HCT116 (cell line): ENCODE results near the gene UBE2E1. TPM values are rescaled to one million over a fixed set of nuclear protein-coding genes. Genes with fewer than 3 reads are reported as not detected.

Experiments used
- ATAC-seq: fragments of 200-7000 bp; cut with Tn5 transposase; 2 replicates; pipeline ENCODE4 v1.9.1; 2020; ENCODE audit warnings: mild to moderate bottlenecking, moderate library complexity
- BruUV-seq: library from RNA; stranded (reverse); fragments of 400-500 nt; replicated peaks from 2 replicates; lab custom pipeline; 2021; lab: Mats Ljungman, UMichigan
- CTCF ChIA-PET: fragments of 300-600 bp; sonication (Branson Sonifier 250); formaldehyde crosslinking; loops from one replicate; lab custom pipeline; 2021; ENCODE audit warnings: antibody characterized with exemption; lab: Charles Lee
- POLR2A ChIA-PET: fragments of 300-600, 350-600 bp; sonication (Branson Sonifier 250); formaldehyde crosslinking; loops from one replicate; lab custom pipeline; 2021; ENCODE audit warnings: antibody characterized with exemption; lab: Charles Lee
- RAD21 ChIA-PET, 2 experiments: fragments of 300-600 bp; sonication (Branson Sonifier 250); formaldehyde crosslinking; loops; one replicate each; lab custom pipeline; 2023; ENCODE audit warnings: low total read pairs in 2 of 2; ENCODE audit not compliant: uncharacterized antibody in 2 of 2, unreplicated experiment in 2 of 2, low non-redundant PET in 1 of 2; lab: Charles Lee
- DNase-seq: peaks from one replicate; pipeline ENCODE4 v3.0.0-alpha.2; 2010; ENCODE audit warnings: low read depth, low spot score
- H2AFZ ChIP-seq: fragments of 200-600 bp; shearing (Covaris generic), sonication (generic); 2 replicates; pipeline ENCODE4 v1.6.1; 2017; ENCODE audit warnings: low read depth, mixed run types, mixed read lengths, antibody characterized with exemption, low read length; ENCODE audit not compliant: poor library complexity, severe bottlenecking
- H3K27ac ChIP-seq: 2 replicates; pipeline ENCODE4 v1.5.1; 2012; ENCODE audit warnings: low read depth, low read length
- H3K27me3 ChIP-seq: fragments of 200-600 bp; sonication (generic); 2 replicates; pipeline ENCODE4 v1.6.1; 2016; ENCODE audit warnings: mixed run types, low read length, mixed read lengths; ENCODE audit not compliant: insufficient read depth
- H3K36me3 ChIP-seq, 2 experiments: fragments of 200-500 bp in 1 of 2; fragments of 200-600 bp in 1 of 2; sonication (Bioruptor generic) in 1 of 2; sonication (generic) in 1 of 2; 2 replicates each; pipeline versions ENCODE4 v1.5.1 to v1.6.1; 2014 to 2016; ENCODE audit warnings: low read length in 2 of 2, inconsistent platforms in 1 of 2, mixed read lengths in 1 of 2, mixed run types in 1 of 2; ENCODE audit not compliant: insufficient read depth in 2 of 2, control insufficient read depth in 1 of 2
- H3K4me1 ChIP-seq, 2 experiments: fragments of 200-600 bp in 1 of 2; sonication (generic) in 1 of 2; 2 replicates each; pipeline versions ENCODE4 v1.5.1 to v1.6.1; 2012 to 2017; ENCODE audit warnings: low read length in 2 of 2, inconsistent platforms in 1 of 2, mild to moderate bottlenecking in 1 of 2, mixed read lengths in 1 of 2, mixed run types in 1 of 2, moderate library complexity in 1 of 2; ENCODE audit not compliant: insufficient read depth in 2 of 2, control insufficient read depth in 1 of 2
- H3K4me2 ChIP-seq: fragments of 200-600 bp; sonication (generic); 2 replicates; pipeline ENCODE4 v1.6.1; 2017; ENCODE audit warnings: mixed run types, low read length, mixed read lengths
- H3K4me3 ChIP-seq, 2 experiments: fragments of 200-600 bp in 1 of 2; sonication (generic) in 1 of 2; replicated peaks in 1 of 2; 2 replicates each; pipeline ENCODE4 v1.5.1; 2011 to 2016; ENCODE audit warnings: low read length in 2 of 2, control low read depth in 1 of 2, low read depth in 1 of 2, mild to moderate bottlenecking in 1 of 2, mixed read lengths in 1 of 2, mixed run types in 1 of 2
- H3K79me2 ChIP-seq: fragments of 200-600 bp; sonication (generic); 2 replicates; pipeline ENCODE4 v1.6.1; 2017; ENCODE audit warnings: mild to moderate bottlenecking, mixed run types, low read length, moderate library complexity, mixed read lengths; ENCODE audit not compliant: insufficient read depth
- H3K9ac ChIP-seq: fragments of 200-600 bp; sonication (generic); 2 replicates; pipeline ENCODE4 v1.6.1; 2016; ENCODE audit warnings: low read length, mixed read lengths
- H3K9me2 ChIP-seq: fragments of 200-600 bp; sonication (generic), shearing (Covaris generic); 2 replicates; pipeline ENCODE4 v1.6.1; 2017; ENCODE audit warnings: mixed run types, mild to moderate bottlenecking, moderate library complexity; ENCODE audit not compliant: insufficient read depth
- H3K9me3 ChIP-seq, 2 experiments: fragments of 200-500 bp in 1 of 2; fragments of 200-600 bp in 1 of 2; sonication (Bioruptor generic) in 1 of 2; sonication (generic) in 1 of 2; 2 replicates each; pipeline ENCODE4 v1.6.1; 2014 to 2017; ENCODE audit warnings: low read length in 2 of 2, mixed read lengths in 2 of 2, inconsistent platforms in 1 of 2, low read depth in 1 of 2, mild to moderate bottlenecking in 1 of 2, mixed run types in 1 of 2, moderate library complexity in 1 of 2; ENCODE audit not compliant: control insufficient read depth in 1 of 2, insufficient read depth in 1 of 2
- H4K20me1 ChIP-seq: fragments of 200-600 bp; sonication (generic), shearing (Covaris generic); 2 replicates; pipeline ENCODE4 v1.6.1; 2017; ENCODE audit warnings: mixed run types, mild to moderate bottlenecking, moderate library complexity; ENCODE audit not compliant: insufficient read depth
- CBX3 ChIP-seq: IDR thresholded peaks from 2 replicates; pipeline ENCODE4 v1.6.1; 2012; ENCODE audit warnings: low read depth
- POLR2AphosphoS5 ChIP-seq: IDR thresholded peaks from 2 replicates; pipeline ENCODE4 v1.6.1; 2011; ENCODE audit warnings: mild to moderate bottlenecking, low read depth, low read length, moderate library complexity
- RAD21 ChIP-seq: IDR thresholded peaks from 2 replicates; pipeline ENCODE4 v1.6.1; 2012; ENCODE audit warnings: low read depth, mild to moderate bottlenecking
- REST ChIP-seq: IDR thresholded peaks from 2 replicates; pipeline ENCODE4 v1.6.1; 2012; ENCODE audit warnings: low read depth
- SIN3A ChIP-seq: IDR thresholded peaks from 2 replicates; pipeline ENCODE4 v1.6.1; 2012; ENCODE audit warnings: low read depth
- TCF7L2 ChIP-seq: IDR thresholded peaks from 2 replicates; pipeline ENCODE4 v1.7.0; 2011; ENCODE audit warnings: borderline replicate concordance, inconsistent platforms; ENCODE audit not compliant: insufficient read depth, insufficient read length; ENCODE audit errors: extremely low read depth
- YY1 ChIP-seq: IDR thresholded peaks from 2 replicates; pipeline ENCODE4 v1.6.1; 2011; ENCODE audit warnings: low read length, low read depth, moderate library complexity, mild to moderate bottlenecking; ENCODE audit not compliant: insufficient replicate concordance; ENCODE audit errors: extremely low read depth
- intact Hi-C: fragments of 100-400 bp; cut with micrococcal nuclease; formaldehyde crosslinking; loops from 2 replicates; pipeline ENCODE4 v1.10.0; 2022
- total RNA-seq: library from RNA; stranded (reverse); gene quantifications from one replicate; pipeline ENCODE4 v1.2.1, GENCODE V29; 2021; ENCODE audit not compliant: unreplicated experiment
- TF ChIP-seq, protein P1 (sequence below): IDR thresholded peaks from 2 replicates; pipeline ENCODE4 v1.6.1; 2011; ENCODE audit warnings: mild to moderate bottlenecking, low read length, moderate library complexity; ENCODE audit not compliant: insufficient replicate concordance; ENCODE audit errors: extremely low read depth

UBE2E1 gene
- total RNA-seq, 1 experiment from 2014 or later: 75.1 TPM

DNA sequence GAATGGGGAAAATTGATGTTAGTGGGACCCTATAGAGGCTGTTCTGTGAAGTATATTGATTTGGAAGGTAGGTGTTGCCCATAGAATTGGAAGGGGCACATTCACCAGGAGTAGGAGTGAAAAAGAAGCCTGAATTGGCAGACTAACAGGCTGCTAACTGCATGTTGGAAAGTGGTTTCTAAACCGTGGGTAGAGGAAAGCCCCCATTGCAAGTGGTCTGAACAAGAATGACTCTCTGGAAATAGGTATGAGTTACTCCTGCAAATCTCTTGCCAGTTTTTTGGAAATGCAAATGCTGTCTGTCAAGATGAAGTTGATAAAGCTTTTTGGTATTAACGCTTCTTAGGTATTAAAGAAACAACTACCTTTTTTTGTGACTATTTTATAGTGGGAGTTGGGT, 3.5 kb downstream of the UBE2E1 start (continued):
- TF ChIP-seq, protein P1, sequence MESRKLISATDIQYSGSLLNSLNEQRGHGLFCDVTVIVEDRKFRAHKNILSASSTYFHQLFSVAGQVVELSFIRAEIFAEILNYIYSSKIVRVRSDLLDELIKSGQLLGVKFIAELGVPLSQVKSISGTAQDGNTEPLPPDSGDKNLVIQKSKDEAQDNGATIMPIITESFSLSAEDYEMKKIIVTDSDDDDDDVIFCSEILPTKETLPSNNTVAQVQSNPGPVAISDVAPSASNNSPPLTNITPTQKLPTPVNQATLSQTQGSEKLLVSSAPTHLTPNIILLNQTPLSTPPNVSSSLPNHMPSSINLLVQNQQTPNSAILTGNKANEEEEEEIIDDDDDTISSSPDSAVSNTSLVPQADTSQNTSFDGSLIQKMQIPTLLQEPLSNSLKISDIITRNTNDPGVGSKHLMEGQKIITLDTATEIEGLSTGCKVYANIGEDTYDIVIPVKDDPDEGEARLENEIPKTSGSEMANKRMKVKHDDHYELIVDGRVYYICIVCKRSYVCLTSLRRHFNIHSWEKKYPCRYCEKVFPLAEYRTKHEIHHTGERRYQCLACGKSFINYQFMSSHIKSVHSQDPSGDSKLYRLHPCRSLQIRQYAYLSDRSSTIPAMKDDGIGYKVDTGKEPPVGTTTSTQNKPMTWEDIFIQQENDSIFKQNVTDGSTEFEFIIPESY: no peak
- TF ChIP-seq YY1: no peak

GRCh38 chr3:23809840-23810342, 4.1 kb downstream of the UBE2E1 start:
- CTCF ChIA-PET: no interaction called here
- peaks cover 0 to 16% of the 10 kb centered on the region in 2 experiments; a peak in 3 of 4 replicates for H3K4me1 ChIP-seq
- H3K4me3 ChIP-seq: no peak overlapping the region
- no peaks in the 10 kb centered on the region for H3K9me3 ChIP-seq
- H3K9me2 ChIP-seq: no peaks in the 10 kb centered on the region
- POLR2A ChIA-PET: no interaction called here
- TF ChIP-seq TCF7L2 (no peak), CBX3 (no peak), SIN3A (no peak), POLR2AphosphoS5 (no peak), RAD21 (no peak), REST (no peak)
- TF ChIP-seq, protein P1: no peak
- TF ChIP-seq, all 23 proteins: peak for 0
- Histone ChIP-seq H3K27me3 (no peaks in the 10 kb centered on the region), H3K27ac (no peak overlapping the region), H3K79me2 (peaks cover 62% of the 10 kb centered on the region), H3K36me3 (0 out of 4 replicates have a peak, but pooled peaks cover 0 to 9% of the 10 kb centered on the region in 2 experiments), H3K9ac (no peak overlapping the region), H3K4me2 (no peak overlapping the region), H4K20me1 (0 out of 2 replicates have a peak, but pooled peaks cover 3% of the 10 kb centered on the region), H2AFZ (no peak overlapping the region)
- intact Hi-C loops: no loop called here
- no peak for ATAC-seq
- no peak for DNase-seq
- RAD21 ChIA-PET: no interaction called here
- no TSS peak for BruUV-seq
